Left ventricle myocardium inferior (tissue), 1 donor: ENCODE results near the gene LANCL2. TPM values are rescaled to one million over a fixed set of nuclear protein-coding genes. Genes with fewer than 3 reads are reported as not detected.

Experiments used
- DNase-seq: peaks from one replicate; pipeline ENCODE4 v3.0.0-alpha.2; 2020
- H3K27ac ChIP-seq: fragments of 200-600 bp; replicated peaks from 2 replicates; pipeline ENCODE4 v1.8.0; 2021
- H3K27me3 ChIP-seq: fragments of 200-600 bp; 2 replicates; pipeline ENCODE4 v1.8.0; 2021; ENCODE audit warnings: low read depth
- H3K36me3 ChIP-seq: fragments of 200-600 bp; 2 replicates; pipeline ENCODE4 v1.8.0; 2021
- H3K4me1 ChIP-seq: fragments of 200-600 bp; 2 replicates; pipeline ENCODE4 v1.8.0; 2021
- H3K4me3 ChIP-seq: fragments of 200-600 bp; 2 replicates; pipeline ENCODE4 v1.8.0; 2021; ENCODE audit warnings: mild to moderate bottlenecking, moderate library complexity
- H3K9me3 ChIP-seq: fragments of 200-600 bp; replicated peaks from 2 replicates; pipeline ENCODE4 v1.8.0; 2021
- CTCF ChIP-seq: fragments of 200-600 bp; IDR thresholded peaks from 2 replicates; pipeline ENCODE4 v1.8.0; 2021; ENCODE audit warnings: antibody characterized with exemption, mild to moderate bottlenecking, borderline replicate concordance
- intact Hi-C: fragments of 100-400 bp; cut with micrococcal nuclease; formaldehyde crosslinking; loops from one replicate; pipeline ENCODE4 v1.11.0; 2022
- total RNA-seq: library from RNA; stranded (reverse); fragmentation: NEBNext Ultra II Directional; extraction: Animal tissue kit (Norgen Biotek cat#: 25700); gene quantifications from one replicate; pipeline ENCODE4 v1.2.1, GENCODE V29; 2021
- donor health status: DM: no; HTN: yes; CAD: no; lungs with severe emphysema.

Gene LANCL2
- total RNA-seq, 1 donor from 2014 or later: 7.9 TPM

DNA sequence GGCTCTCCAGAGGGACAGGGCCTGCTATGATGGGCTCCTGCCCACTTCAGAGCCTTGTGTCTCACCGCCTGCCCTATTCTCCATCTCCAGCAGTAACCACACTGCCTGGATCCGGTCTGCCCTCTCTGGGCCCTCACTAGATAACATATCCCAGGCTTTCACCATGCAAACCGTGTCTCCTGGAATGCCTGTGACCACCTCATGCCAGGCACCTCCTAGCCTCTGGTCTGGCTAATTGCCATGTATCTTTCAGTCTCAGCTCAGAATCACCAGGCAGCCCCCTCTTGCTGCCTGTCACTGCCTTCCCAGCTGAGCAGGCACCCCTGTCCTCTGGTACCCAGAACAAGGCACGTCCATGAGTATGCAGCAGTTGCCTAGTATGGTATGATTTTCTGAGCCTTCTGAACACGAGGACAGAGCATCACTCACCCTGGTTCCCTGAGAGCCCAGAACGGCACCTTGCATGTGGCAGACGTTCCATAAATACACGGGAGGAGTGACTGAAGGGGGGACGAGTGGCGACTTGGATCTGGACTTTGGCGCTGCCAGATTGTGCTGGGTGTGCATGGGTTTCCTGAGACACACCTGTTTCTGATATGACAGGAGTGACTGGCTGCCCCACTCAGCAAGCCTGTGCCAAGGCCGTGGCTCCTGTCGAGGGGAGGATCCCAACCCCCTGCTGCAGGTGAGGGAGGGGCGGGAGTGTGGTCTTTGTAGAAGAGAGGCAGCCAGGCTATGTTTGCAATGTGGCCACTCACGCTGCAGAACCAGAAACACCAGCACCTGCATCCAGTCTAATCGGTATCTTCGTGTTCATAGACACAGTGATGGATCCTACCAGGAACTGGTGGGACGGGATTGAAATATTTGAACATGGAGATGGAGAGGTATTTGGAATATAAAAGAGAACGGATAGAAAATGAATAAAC, 112.0 kb downstream of the LANCL2 start:
- Histone ChIP-seq H3K27ac (no peak overlapping the region), H3K4me3 (no peak overlapping the region), H3K9me3 (no peaks in the 10 kb centered on the region), H3K27me3 (no peaks in the 10 kb centered on the region), H3K4me1 (peaks cover 5% of the 10 kb centered on the region), H3K36me3 (peaks cover 9% of the 10 kb centered on the region)
- intact Hi-C loops: no loop called here
- DNase-seq: no peak
- no peak for TF ChIP-seq CTCF

- intact Hi-C loops: no loop called here
- Histone ChIP-seq H3K4me3 (no peak overlapping the region), H3K36me3 (peaks cover 8% of the 10 kb centered on the region), H3K4me1 (peaks cover 5% of the 10 kb centered on the region), H3K27me3 (no peaks in the 10 kb centered on the region), H3K9me3 (no peaks in the 10 kb centered on the region), H3K27ac (no peak overlapping the region)
- DNase-seq: no peak
- no peak for TF ChIP-seq CTCF
These were observed 112.7 kb downstream of the LANCL2 start for GRCh38 chr7:55477781-55478374.

GRCh38 chr7:55478700-55479099, 113.6 kb downstream of the LANCL2 start:
- H3K27ac ChIP-seq: no peak overlapping the region
- intact Hi-C loops: no loop called here

DNA sequence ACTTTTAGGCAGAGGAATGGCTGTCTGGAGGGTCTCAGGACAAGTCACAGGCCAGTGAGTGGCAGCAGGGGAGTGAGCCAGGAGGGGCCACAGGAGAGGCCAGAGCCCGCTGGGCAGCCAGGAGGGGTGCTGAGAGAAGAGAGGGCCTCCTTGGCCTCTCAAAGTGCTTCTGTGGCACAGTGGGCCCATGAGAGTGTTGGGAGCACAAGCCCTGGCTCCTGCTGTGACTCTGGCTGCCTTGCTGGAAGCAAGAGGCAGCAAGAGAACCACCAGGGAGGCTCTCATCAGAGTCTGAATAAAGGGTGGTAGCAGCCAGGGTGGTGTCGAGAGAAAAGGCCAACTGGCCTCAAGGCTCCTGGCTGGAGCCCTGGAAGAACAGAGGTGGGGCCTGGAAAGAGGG, 116.0 kb downstream of the LANCL2 start:
- Histone ChIP-seq H3K27ac (no peak overlapping the region), H3K36me3 (no peaks in the 10 kb centered on the region), H3K9me3 (no peaks in the 10 kb centered on the region), H3K27me3 (no peaks in the 10 kb centered on the region), H3K4me3 (no peak overlapping the region), H3K4me1 (peaks cover 5% of the 10 kb centered on the region)
- intact Hi-C loops: no loop called here
- no peak for DNase-seq
- TF ChIP-seq CTCF: no peak

More at GRCh38 chr7:55478700-55479099, 113.6 kb downstream of the LANCL2 start:
- H3K36me3 ChIP-seq: peaks cover under 1% of the 10 kb centered on the region
- no peak for TF ChIP-seq CTCF
- H3K9me3 ChIP-seq: no peaks in the 10 kb centered on the region
- no peak for DNase-seq
- no peaks in the 10 kb centered on the region for H3K27me3 ChIP-seq
- no peak overlapping the region for H3K4me3 ChIP-seq
- H3K4me1 ChIP-seq: peaks cover 5% of the 10 kb centered on the region

DNA sequence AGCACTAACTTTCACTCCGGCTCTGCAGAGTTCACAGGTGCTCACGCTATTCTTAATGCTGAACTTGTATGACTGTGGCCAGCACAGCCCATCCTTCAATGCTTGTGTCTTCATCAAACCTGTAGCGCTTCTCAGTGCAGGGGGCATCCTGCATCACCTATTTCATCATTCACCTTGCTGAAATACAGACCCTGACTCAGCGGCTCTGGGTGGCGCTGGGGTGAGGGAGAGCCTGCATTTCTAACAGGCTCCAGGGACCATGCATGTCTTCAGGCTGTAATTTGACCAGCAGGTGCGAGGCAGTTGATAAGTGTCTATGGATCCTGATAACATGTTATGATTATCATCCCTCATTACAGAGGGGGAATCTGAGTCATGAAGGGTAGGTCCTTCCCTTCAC, 117.9 kb downstream of the LANCL2 start:
- Histone ChIP-seq H3K27me3 (no peaks in the 10 kb centered on the region), H3K9me3 (no peaks in the 10 kb centered on the region), H3K27ac (no peak overlapping the region), H3K4me1 (peaks cover 5% of the 10 kb centered on the region), H3K36me3 (no peaks in the 10 kb centered on the region), H3K4me3 (no peak overlapping the region)
- no peak for TF ChIP-seq CTCF
- intact Hi-C loops: no loop called here
- no peak for DNase-seq

Other genes with a start within 250 kb of the LANCL2 start
- gene VOPP1, start 207.2 kb downstream of the LANCL2 start, total RNA-seq: 23.7 TPM